ENCODE measurements around the gene NMNAT2.

Gene NMNAT2

DNA sequence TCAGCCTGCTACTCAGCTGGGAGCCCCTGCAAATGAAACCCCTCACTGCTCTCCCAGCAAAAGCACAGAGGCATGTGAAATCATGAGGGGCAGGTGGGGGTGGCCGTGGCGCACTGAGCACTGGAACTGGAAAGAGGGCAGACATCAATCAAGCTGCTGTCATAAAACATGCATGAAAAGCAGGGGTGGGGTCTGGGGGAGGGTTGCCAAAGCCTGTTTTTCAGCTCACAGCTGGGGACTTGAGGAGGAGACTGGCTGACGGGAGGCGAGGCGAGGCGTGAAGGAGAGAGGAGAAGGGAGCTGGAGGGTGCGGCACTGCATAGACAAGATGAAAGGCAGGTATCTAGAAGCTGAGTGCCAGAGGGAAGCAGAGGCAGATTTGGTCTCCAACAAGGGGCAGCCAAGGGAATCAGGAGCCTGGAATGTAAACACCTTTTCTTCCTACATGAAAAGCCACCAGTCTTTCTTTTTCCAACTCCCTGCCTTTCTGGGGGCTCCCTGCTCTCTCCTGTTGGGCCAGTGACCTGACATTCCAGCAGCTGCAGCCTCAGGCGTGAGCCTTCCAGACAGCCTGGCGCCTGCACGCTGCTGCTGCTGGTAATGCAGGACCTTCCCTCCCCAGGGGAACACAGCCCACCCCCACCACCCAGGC lies 87.0 kb downstream of the NMNAT2 start:
- TF ChIP-seq, protein P1, sequence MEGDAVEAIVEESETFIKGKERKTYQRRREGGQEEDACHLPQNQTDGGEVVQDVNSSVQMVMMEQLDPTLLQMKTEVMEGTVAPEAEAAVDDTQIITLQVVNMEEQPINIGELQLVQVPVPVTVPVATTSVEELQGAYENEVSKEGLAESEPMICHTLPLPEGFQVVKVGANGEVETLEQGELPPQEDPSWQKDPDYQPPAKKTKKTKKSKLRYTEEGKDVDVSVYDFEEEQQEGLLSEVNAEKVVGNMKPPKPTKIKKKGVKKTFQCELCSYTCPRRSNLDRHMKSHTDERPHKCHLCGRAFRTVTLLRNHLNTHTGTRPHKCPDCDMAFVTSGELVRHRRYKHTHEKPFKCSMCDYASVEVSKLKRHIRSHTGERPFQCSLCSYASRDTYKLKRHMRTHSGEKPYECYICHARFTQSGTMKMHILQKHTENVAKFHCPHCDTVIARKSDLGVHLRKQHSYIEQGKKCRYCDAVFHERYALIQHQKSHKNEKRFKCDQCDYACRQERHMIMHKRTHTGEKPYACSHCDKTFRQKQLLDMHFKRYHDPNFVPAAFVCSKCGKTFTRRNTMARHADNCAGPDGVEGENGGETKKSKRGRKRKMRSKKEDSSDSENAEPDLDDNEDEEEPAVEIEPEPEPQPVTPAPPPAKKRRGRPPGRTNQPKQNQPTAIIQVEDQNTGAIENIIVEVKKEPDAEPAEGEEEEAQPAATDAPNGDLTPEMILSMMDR (IDR thresholded peaks at IDR 0.05; ENCODE audit: borderline replicate concordance, insufficient read depth, low read depth, low read length) = no peak
- H3K4me3 ChIP-seq (ENCODE audit: low read depth, low read length) = no peak overlapping the region

DNA sequence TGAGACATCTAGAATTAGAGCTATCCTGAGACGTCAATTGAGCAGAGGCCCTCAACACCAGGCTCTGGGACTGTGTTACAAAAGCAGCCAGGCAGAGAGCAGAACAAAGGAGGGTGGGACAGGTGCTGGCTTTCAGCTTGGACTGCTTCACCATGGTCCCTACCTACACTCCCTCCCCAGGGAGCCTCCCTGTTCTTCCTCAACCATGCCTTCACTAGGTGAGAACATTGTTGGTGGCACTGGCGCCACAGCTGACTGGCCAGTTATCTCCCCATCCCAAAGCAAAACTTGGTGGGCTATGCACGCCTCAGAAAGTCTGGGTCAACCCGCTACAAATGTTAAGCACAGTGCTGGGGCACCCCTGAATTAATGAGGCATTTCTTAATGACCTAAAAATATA lies 87.8 kb downstream of the NMNAT2 start:
- TF ChIP-seq, protein P1 (IDR thresholded peaks at IDR 0.05; ENCODE audit: borderline replicate concordance, insufficient read depth, low read depth, low read length) = no peak
- H3K4me3 ChIP-seq (ENCODE audit: low read depth, low read length) = no peak overlapping the region

DNA sequence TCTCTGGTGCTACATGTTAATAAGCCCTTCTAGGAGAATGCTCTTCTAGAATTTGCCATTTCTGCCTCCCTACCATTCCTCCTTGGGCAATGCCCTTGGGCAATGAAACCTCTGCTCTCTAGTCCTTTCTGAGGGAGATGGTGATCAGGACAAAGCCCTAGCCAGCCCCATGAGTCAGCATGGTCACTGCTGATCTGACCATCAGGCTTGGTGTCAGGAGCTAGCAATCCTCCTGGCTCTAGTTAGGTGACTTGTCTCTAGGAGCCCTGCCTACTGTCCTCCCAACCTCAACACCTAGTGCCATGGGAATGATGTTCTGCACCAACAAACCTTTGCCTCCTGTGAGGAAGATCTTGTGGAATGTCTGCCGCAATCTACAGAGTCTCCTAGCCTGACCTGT lies 89.8 kb downstream of the NMNAT2 start:
- TF ChIP-seq, protein P1 (IDR thresholded peaks at IDR 0.05; ENCODE audit: borderline replicate concordance, insufficient read depth, low read depth, low read length) = no peak

DNA sequence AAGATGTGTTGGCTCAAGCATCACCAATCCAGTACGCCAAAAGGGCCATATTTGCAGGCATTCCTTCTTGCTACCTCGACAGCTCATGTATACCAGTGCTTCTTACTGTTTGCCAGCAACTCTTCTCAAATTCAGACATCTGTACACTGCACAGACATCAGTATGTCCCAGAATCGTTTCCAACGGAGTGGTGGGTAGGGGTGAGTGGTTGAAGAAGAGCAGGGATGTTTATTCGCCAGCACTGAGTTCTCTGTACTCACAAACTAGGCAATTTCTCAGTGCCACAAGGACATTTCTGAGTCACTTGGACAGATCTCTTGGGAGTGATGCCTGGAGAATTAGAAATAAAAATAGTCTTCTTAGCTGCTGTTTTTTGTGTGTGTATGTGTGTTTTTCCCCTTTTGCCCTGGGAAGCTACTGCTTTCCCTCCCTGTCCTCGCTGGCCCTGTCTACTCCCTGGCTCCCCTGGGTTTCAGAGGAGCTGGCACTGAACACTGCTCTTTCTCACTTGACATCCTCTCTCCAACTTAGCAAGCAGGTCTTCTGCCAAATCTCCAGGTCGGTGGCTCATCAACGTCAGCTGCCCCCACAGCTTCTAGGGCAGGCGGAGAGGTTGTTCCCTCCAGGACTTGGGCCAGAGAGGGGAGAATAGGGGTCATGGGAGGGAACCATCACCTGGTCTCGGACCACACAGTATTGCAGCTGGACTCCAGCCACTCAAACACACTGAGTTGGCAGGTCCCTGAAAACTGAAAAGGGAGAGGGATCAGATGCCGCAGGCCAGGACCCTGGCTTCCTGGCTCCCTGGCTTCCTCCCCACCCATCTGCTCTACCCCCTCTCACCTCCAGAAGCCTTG lies 90.5 kb downstream of the NMNAT2 start:
- H3K4me3 ChIP-seq (ENCODE audit: low read depth, low read length) = no peak overlapping the region
- TF ChIP-seq, protein P1 (IDR thresholded peaks at IDR 0.05; ENCODE audit: borderline replicate concordance, insufficient read depth, low read depth, low read length) = no peak

More for the DNA sequence above, 89.8 kb downstream of the NMNAT2 start:
- H3K4me3 ChIP-seq (ENCODE audit: low read depth, low read length) = no peak overlapping the region

DNA sequence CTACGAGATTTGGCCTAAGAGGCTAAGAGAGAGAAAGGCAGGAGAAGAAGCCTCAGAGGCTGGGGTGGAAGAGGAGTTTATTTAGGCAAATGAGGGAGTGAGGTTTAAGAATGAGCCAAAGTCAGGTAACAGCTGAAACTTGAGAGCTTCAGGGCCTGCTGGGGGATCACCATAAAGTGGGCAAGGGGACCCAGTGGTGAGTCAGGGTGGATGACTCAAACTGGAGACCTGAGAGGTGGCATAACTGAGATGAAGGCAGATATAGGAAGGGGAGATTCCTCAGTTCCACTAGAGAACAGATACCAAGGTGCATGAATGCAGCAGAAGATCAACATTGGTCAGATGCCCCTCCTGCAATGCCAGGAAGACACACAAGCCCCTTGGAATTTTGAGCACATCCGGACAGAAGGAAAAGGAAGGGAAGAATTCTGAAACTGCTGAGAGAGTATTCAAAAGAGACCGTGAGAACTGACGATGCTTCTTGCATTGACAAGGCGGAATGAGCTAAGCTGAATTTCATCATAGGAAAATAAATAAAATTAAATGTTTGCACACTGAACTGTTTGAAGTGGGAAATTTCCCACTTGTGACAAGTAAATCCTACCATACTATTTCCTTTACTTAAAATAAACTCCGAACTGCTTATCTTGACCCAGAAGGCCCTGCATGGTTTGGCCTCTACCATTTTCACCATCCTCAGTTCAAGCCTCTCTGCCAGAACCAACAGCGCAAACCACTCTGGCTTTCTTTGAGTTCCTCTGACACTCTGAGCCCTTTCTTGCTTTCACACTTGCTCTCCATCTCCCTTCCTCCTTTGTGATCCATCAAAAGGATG lies 94.1 kb downstream of the NMNAT2 start:
- H3K4me3 ChIP-seq (ENCODE audit: low read depth, low read length) = no peak overlapping the region
- TF ChIP-seq, protein P1 (IDR thresholded peaks at IDR 0.05; ENCODE audit: borderline replicate concordance, insufficient read depth, low read depth, low read length) = no peak

DNA sequence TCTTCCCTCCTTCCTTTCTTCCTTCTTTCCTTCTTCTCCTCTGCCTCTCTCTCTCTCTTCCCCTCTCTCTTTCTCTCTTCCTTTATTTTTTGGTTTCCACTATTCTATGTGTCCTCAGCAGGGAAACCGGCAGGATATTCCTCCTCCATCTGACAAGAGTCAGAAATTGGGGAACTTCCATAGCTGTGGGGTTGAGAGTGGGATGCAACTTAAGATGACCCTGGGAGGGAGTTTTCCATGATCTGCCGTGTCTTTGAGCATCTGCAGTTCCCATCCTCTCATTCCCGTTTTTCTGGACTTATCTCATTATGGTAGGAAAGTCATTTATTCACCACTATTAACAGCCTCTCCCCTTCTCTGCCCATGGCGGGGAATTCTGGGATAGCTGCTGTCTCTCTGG lies 98.6 kb downstream of the NMNAT2 start:
- H3K4me3 ChIP-seq (ENCODE audit: low read depth, low read length) = no peak overlapping the region
- TF ChIP-seq, protein P1 (IDR thresholded peaks at IDR 0.05; ENCODE audit: borderline replicate concordance, insufficient read depth, low read depth, low read length) = no peak

All from GM12875 (cell line).